Measurements from ENCODE around the gene DIAPH1.
"Not testable (repeated sequence)": the region's sequence is repeated elsewhere in the genome, so short reads cannot be mapped to it uniquely, and the experiment has no call there.

Gene DIAPH1

DNA sequence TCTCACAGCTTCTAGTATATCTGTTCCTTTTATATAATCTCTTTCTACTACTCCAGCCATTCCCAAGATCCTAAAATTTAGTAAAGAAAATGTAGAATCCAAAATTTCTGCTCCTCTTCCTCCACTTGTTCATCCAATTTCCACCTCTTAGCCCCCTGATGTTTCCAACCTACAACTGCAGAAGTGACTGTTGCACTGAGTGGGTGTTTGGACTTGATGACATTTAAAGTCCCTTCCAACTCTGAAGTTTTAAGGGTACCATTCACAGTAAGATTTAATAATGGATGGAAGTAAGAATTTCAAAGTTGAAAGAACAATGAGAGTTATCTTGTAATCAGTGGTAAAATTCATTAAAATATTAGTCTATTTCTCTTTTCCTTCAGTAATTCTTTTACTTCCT, 5.5 kb downstream of the DIAPH1 start:
- no peak for DNase-seq (ENCODE audit: low read depth in 2 of 3, low spot score in 1 of 3)

DNA sequence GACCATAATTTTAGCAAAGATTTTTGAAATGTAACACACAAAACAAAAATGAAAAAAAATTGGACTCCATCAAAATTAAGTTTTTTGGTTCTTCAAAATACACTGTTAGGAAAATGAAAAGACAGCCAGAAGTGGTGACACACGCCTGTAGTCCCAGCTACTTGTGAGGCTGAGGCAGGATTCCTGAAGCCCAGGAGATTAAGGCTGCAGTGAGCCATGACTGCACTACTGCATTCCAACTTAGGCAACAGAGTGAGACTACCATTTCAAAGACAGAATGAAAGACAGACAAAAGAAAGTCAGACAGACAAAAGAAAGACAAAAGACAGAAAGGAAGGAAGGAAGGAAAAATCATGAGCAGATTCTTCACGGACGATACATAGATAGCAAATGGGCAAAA, 7.5 kb downstream of the DIAPH1 start:
- no peak for DNase-seq (ENCODE audit: low read depth in 2 of 3, low spot score in 1 of 3)

- not testable (repeated sequence) for DNase-seq (ENCODE audit: low read depth in 2 of 3, low spot score in 1 of 3)
Observed at GRCh38 chr5:141609921-141610320, 8.9 kb downstream of the DIAPH1 start.

DNA sequence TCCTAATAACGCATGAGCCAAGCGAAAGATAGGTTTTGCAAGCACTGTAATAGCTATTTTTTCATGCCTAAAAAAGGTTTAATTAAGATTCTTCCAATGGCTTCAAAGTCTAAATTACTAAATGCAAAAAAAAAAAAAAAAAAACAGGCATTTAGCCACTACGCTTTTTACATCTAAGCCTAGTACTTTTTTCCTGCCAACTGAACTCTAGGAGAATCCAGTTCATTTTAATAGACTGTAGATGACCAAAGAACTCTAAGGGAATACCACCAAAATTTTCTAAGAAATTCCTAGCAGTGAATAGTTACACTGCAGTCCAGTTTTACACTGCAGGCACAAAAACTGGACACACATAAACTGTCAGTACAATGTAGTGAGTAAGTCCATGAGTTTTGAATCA, 9.8 kb downstream of the DIAPH1 start:
- DNase-seq (ENCODE audit: low read depth in 2 of 3, low spot score in 1 of 3), result no peak

DNA sequence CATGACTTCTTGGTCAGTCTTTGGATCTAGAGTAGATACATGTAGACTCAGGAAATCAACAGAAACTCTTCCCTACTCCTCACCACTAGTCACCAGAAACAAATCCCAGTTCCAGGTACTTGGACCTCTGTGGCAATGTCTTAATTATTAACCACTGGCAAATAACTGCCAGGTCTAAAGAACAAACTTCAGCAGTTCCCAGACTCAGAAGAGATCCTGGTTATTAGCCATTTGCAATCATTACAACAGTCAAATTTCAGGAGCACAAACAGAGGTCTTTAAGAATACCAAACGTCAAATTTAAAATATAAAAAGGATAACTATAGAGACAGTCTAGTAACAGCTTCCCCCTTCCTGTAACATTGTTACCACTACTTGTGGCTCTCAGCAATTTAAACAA, 10.2 kb downstream of the DIAPH1 start:
- no peak for DNase-seq (ENCODE audit: low read depth in 2 of 3, low spot score in 1 of 3)

- DNase-seq (ENCODE audit: low read depth in 2 of 3, low spot score in 1 of 3), result no peak
Observed at GRCh38 chr5:141608046-141608445, 10.8 kb downstream of the DIAPH1 start.

GRCh38 chr5:141605523-141606277, 13.1 kb downstream of the DIAPH1 start:
- DNase-seq (ENCODE audit: low read depth in 2 of 3, low spot score in 1 of 3), result peak; percentile 39 to 60 (median 42)

GRCh38 chr5:141603923-141604717, 14.7 kb downstream of the DIAPH1 start:
- DNase-seq (ENCODE audit: low read depth in 2 of 3, low spot score in 1 of 3), result no peak

DNA sequence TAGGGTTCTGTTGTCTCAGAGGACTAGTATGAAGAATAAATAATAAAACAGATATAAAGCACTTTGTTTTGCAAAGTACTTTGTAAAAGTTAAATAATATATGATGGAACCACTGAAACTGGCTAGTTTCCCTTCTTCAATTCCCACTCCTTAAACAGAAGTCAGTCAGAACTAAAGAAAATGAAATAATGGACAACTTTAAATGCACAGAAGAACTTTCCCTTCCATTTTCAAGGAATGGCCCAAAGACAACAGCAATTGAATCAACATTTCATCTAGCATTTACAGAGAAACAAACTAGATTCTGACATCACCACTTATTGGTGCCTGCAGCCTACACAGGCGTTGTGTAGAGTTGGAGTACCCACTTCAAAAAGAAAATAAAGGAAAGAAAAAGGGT, 16.2 kb downstream of the DIAPH1 start:
- no peak for DNase-seq (ENCODE audit: low read depth in 2 of 3, low spot score in 1 of 3)

GRCh38 chr5:141598391-141599345, 20.1 kb downstream of the DIAPH1 start:
- no peak for DNase-seq (ENCODE audit: low read depth in 2 of 3, low spot score in 1 of 3)

GRCh38 chr5:141597814-141598213, 21.0 kb downstream of the DIAPH1 start:
- no peak for DNase-seq (ENCODE audit: low read depth in 2 of 3, low spot score in 1 of 3)

DNA sequence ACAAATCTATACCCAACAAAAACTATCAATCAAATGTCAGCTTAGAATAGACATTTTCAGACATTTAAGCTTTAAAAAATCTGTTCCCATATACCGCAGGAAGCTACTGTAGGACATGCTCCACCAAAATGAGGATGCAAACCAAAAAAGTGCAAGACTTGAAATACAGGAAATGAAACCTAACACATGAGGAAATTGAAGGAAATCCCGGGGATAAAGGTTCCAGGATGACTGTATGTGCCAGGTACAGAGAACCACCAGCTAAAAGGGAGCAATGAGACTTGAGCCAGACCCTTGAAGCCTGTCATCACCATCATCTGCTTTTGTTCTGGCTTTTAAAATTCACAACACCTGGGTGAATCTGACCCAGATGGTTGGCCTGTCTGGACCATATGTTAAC, 21.4 kb downstream of the DIAPH1 start:
- DNase-seq (ENCODE audit: low read depth in 2 of 3, low spot score in 1 of 3), result no peak

DNA sequence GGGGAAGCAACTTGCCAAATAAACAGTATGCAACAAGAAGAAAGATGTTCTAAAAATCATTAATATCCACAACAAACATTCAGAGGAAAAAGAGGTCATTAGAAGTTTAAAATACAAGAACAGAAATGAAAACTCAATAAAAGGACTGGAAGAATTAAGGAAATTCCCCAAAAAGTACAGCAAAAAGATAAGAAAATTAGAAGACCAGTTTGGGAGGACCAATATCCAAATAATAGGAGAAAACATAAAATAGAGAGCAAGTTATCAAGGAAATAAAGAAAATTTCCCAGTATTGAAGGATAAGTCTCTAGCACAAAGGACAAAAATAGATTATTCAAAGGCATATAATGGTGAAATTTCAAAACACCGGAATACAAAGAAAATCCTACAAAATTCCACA, 21.9 kb downstream of the DIAPH1 start:
- DNase-seq (ENCODE audit: low read depth in 2 of 3, low spot score in 1 of 3), result no peak

GRCh38 chr5:141590127-141590526, 28.7 kb downstream of the DIAPH1 start:
- no peak for DNase-seq (ENCODE audit: low read depth in 2 of 3, low spot score in 1 of 3)

DNA sequence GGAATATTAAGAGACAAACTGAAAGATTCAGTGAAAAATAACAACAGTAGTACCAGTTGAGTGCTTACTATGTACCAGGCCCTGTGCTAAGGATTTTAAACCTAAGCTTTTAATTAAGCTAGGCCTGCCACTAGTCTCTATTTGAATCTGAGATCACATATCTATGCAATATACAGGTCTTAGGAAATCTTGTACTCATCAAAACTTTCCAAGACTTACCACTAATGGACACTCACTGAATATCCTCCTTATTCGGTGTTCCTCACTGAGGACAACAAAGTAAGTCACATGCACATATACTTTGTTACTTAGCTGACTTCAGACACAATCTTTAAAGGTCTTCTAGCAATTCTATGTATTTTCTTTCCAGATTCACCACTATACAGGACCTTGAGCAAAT, 32.6 kb downstream of the DIAPH1 start:
- no peak for DNase-seq (ENCODE audit: low read depth in 2 of 3, low spot score in 1 of 3)

DNA sequence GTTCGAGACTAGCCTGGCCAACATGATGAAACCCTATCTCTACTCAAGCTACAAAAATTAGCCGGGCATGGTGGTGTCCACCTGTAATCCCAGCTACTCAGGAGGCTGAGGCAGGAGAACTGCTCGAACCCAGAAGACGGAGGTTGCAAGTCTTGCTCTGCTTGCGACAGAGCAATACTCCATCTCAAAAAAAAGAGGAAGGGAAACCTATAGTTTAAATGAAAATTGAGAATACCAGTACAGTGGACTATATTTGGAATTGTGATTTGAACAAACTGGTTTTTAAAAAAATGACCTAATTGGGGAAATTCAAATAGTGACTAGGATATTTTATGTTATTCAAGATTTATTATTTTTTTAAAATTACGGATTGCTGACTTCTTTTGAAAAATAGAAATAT, 33.2 kb downstream of the DIAPH1 start:
- no peak for DNase-seq (ENCODE audit: low read depth in 2 of 3, low spot score in 1 of 3)

DNA sequence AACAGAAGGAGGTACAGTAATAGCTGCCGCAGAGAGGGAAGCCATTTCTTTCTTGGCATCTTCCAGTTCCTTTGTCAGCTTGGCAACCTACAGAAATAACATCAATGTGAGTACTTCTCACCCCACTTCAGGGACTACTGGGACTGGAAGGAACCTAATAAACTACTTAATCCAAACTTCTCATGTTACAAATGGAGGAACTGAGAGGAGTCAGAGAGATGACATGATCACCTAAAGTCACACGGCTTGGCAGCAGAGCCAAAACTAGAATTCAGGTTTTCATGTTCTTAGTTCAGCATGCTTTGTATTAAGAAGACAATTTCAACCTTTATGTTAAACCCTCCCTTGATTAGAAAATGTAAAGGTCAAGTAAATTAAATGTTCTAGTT, 44.7 kb downstream of the DIAPH1 start:
- DNase-seq (ENCODE audit: low read depth in 2 of 3, low spot score in 1 of 3), result no peak

DNA sequence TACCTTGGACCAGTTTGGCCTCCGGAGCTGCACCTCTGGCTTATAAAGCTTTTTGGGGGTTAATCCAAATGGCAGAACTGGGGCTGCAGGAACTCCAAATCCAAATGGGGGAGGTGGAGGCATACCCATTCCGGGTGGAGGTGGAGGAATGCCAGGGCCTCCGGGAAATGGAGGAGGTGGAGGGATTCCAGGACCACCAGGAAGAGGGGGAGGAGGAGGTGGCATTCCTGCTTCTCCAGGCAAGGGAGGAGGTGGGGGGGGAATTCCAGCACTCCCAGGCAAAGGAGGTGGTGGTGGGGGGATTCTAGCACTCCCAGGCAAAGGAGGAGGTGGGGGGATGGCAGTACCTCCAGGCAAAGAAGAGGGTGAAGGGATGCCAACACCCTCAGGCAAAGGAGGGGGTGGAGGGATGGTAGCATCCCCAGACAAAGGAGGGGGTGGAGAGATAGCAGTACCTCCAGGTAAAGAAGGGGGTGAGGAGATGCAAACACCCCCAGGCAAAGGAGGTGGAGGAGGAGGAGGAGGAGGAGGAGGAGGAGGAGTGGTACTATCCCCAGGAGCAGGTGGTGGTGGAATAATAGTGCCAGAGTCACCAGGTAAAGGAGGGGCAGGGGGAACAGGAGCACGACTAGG, 45.2 kb downstream of the DIAPH1 start:
- no peak for DNase-seq (ENCODE audit: low read depth in 2 of 3, low spot score in 1 of 3)

DNA sequence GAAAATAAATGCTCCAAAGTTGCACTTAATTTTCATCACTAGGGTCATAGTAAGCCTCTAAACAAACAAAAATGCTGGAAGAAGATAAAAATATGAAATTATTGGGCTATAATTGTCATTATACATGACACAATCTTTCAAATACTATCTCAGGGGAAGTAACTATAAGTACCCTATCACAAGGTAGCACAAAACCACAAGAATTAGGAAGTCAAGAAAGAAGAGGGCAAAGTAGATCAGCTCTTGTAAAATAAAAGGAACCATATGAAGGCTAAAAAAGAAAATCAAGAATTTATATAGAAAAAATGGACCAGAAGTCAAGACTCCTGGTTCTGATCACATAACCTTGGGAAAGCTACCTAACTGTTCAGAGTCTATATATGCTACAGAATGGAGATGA, 48.1 kb downstream of the DIAPH1 start:
- no peak for DNase-seq (ENCODE audit: low read depth in 2 of 3, low spot score in 1 of 3)

DNA sequence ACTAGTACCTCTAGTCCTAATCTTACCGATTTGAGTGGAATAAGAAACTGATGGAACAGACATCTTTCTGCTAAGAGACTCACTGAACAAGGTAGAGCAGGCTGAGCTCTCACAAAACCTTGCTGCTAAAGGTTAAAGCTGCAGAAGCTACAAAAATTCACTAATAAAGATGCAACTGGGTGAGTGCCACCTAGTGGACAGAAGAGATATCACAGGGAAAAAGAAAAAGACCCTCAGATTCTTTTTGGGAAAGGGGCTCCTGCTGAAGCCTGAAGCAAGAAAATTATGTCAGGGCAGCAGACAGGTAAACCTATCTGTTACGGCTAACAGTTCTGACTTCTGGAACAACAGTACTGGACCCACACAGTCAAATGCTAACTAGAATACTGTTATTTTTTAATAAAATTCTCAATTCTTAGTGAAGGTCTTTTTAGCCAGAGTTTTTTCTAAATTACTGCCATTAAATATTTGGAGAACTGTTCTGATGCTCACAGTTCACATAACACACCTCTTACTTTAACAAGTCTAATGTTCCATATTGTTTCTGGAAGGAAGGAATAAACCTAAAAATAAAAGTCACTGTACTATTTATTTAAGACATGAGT, 51.2 kb downstream of the DIAPH1 start:
- DNase-seq (ENCODE audit: low read depth in 2 of 3, low spot score in 1 of 3), result no peak
